HG03439 (cell line): Measurements from ENCODE around the gene PAH.

Experiments used
- ATAC-seq: cut with Tn5 transposase; IDR thresholded peaks from one replicate; pipeline ENCODE4 v1.9.1; 2021; ENCODE audit warnings: mild to moderate bottlenecking, moderate library complexity; ENCODE audit not compliant: unreplicated experiment

The PAH gene

GRCh38 chr12:102917026-102917787 is at the start of gene PAH:
PAH (minus strand) TSS chr12:102917244; CDS start chr12:102917130, 114 bp downstream.
- peak; percentile 41 for ATAC-seq

DNA sequence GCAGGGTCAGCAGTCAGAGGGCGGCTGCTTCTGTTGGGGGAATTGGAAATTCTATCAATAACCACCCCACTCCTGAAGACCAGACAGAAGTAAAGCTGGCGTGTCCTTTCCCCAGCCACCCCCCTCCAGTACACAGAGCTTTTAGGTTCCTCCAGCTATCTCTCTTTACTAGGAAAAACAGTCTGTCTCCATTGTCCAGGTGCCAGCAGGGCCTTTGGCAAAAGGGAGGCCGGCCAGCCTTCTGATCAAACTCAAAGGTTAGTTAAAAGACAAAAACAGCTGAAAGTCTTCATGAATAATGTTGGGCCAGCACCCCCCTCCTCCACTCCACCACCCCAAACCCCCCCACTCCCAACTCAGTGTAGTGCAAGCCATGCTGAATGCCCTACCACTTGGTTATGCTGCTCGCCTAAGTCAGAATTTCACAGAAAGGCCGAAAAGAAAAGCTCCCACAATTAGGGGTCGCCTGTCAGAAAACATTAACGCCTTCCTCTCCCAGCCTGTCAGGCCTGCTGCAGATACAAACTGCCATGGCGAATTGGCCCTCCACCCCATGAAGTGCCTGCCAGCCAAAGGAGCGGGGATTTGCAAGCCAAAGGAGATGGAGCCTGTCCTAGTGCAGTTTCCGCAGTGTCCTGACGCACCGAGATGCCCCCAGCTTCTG is 49.3 kb upstream of the PAH start:
- no peak for ATAC-seq

- peak; percentile 36 for ATAC-seq
Measured at GRCh38 chr12:102965281-102966155, 48.5 kb upstream of the PAH start.

DNA sequence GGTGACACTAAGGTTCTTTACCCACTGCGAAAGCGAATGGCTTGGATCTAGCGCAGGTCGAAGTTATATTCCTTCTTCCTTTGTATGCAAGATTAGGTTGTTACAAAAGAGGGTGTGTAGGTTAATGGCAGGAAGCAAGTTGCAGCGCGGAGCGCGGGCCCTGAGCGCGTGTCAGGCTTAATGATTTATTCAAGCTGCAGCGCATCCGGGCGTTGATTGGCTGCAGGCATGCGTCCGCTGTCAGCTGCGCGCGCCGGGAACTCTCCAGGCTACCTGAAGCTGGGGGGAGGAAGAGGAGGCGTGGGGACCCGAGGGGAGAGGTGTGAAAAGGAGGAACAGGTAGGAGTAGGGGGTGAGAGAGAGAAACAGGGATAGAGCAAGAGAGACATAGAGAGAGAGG is 47.8 kb upstream of the PAH start:
- ATAC-seq, result peak; percentile 59

DNA sequence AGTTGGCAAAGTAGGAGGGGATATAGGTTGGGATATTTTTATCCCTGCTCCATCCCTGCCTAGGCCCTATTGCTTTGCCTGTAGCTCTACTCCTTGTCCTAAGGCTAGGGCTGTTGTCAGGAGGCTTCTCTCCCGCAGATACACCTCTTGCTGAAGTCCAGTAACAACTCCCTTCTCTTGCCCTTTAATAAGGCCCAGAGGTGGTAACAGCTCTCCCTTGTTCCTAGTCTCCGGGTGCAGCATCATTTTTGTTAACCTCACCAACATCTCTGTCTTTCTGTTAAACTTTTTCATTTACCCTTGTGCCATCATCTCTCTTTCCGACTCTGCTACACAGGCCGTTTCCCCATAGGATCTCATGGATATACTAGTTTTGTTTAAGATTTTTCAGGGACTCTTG is 46.8 kb upstream of the PAH start:
- ATAC-seq, result no peak

GRCh38 chr12:102962986-102963385 is 45.9 kb upstream of the PAH start:
- no peak for ATAC-seq

DNA sequence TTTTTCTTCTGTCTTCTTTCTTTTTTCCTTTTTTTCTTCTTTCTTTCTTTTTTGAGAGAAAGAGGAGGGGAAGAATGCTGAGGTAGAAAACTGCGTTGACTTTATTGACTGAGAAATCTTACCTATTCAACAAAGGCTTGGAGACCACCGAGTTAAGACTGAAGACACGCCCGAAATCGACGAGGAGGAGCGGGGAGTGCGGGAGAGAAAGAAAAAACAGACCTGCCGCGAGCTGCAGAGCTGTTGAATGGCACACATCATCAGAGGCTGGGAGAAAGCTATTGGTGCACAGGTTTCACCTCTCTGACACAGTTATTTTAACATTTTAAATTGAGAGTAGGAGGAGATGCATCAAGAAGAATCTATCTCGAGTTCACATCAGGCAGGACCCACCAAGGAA is 45.5 kb upstream of the PAH start:
- no peak for ATAC-seq

GRCh38 chr12:102961466-102961855 is 44.4 kb upstream of the PAH start:
- no peak for ATAC-seq

GRCh38 chr12:102960766-102961465 is 43.9 kb upstream of the PAH start:
- ATAC-seq, result no peak

DNA sequence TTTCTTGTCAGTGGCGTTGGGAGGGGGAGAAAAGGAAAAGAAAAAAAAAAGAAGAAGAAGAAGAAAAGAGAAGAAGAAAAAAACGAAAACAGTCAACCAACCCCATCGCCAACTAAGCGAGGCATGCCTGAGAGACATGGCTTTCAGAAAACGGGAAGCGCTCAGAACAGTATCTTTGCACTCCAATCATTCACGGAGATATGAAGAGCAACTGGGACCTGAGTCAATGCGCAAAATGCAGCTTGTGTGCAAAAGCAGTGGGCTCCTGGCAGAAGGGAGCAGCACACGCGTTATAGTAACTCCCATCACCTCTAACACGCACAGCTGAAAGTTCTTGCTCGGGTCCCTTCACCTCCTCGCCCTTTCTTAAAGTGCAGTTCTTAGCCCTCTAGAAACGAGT is 42.3 kb upstream of the PAH start:
- ATAC-seq, result no peak

DNA sequence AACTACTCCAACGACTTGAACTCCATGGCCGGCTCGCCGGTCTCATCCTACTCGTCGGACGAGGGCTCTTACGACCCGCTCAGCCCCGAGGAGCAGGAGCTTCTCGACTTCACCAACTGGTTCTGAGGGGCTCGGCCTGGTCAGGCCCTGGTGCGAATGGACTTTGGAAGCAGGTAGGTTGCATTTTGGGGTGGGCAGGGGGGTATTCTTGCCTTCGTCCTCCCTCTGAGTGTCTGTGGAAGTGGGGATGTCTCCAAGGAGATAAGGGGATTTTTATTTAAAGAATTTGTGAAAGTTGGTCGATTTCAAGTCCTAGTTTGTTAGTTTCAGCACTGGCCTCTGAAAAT is 41.8 kb upstream of the PAH start:
- no peak for ATAC-seq

GRCh38 chr12:102958073-102958829 is 41.2 kb upstream of the PAH start:
- peak; percentile 71 for ATAC-seq

DNA sequence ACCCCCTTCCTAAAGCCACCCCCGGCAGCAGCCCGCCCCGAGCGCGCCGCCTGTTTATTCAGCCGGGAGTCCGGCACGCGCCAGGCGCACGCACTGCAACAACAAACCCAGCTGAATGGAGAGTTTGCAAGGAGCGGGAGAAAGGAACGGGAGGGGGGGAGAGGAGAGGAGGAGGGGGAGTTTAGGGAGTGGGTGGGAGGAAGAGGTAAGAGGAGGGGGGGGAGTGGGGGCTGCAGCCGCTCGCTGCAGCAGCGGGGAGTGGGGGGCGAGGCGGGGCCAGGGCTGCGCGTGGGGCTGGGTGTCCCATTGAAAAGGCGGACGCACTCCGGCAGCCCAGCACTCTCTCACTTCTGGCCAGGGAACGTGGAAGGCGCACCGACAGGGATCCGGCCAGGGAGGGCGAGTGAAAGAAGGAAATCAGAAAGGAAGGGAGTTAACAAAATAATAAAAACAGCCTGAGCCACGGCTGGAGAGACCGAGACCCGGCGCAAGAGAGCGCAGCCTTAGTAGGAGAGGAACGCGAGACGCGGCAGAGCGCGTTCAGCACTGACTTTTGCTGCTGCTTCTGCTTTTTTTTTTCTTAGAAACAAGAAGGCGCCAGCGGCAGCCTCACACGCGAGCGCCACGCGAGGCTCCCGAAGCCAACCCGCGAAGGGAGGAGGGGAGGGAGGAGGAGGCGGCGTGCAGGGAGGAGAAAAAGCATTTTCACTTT is 40.5 kb upstream of the PAH start, which contains the start of gene ASCL1:
TSS of gene ASCL1 (plus strand) at position 336 of the 712 bp plus-strand sequence. CDS start 571 bp downstream, outside the sequence.
- ATAC-seq, result peak; percentile 41

DNA sequence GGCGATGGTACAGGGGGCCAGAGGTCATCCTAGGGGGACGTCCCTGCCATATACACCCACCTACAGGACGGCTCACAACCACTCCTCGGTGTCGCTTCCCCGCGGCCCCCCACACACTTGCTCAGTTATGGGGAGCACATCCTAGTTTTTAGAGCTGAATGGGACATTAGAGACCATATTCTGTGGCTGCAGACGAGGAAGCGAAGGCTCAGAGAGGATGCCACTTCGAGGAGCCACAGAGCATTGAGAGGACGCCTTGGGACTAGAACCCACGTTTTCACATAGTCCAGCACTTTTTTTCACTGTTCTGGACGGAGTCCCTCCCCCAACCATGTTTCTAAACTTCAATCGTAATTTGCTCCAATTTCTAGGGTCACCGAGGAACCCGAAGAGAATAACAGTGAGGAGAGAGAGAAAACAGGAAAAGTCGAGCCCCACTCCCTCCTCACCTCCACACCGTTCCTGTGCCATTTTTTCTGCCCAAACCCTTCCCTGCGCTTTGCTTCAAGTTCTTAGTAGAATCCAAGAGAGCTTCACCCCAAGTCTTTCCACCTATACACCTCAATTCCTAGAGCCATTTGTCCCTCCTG is 39.8 kb upstream of the PAH start:
- ATAC-seq, result no peak

DNA sequence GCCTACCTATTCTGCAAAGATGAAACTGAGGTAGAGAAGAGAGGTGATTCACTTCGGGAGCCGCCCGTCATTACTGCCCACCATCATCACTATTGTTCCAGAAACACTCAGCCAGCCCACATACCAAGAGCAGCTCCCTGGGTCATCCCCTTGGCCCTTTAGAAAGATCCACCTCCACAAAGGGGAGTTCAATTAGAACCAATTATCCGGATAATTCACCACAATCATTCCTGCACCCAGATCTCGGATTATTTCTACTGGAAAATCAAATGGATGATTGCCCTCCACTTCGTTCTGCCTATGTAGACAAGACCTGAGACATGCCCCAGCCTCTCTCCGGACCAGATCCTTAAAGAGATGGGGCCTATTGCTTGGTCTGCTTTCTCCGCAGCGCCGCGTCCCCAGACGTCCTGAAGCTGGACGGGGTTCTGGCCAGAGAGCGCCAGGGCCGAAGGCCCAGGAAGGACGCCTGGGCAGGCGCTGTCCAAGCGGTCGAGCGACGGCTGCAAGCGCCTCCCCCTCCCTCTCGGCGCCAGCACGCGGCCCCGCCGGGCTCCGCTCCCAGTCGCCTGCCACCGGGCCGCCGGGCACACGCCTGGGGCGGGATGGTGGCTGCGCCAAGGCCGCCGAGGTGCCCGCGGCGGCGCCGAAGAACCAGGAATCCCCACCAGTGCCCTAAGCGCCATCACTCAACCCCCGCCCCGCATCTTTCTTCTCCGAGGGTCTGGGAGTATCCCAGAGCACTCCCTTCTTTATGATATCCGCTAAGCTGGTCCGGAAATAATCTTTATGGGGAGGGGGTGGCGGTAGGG is 39.1 kb upstream of the PAH start:
- ATAC-seq, result no peak

DNA sequence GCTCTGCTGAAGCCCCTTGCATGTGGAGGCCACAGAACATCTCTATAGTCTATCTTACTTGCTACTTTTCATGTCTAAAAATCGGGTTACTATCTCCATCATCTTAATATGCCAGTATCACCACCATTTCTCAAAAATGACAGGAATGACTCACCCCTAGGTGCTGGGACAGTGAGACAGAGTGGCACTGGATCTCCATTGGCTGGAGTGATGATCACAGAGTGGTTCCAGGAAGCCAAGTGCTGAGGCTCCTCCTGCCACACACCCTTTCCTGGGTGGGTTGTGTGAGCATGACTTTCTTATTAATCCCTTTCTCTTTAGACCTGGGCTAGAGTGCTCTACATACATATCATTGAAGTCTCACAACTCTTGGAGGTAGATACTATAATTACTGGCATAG is 37.1 kb upstream of the PAH start:
- ATAC-seq, result no peak

GRCh38 chr12:102953221-102953620 is 36.2 kb upstream of the PAH start:
- ATAC-seq, result no peak

DNA sequence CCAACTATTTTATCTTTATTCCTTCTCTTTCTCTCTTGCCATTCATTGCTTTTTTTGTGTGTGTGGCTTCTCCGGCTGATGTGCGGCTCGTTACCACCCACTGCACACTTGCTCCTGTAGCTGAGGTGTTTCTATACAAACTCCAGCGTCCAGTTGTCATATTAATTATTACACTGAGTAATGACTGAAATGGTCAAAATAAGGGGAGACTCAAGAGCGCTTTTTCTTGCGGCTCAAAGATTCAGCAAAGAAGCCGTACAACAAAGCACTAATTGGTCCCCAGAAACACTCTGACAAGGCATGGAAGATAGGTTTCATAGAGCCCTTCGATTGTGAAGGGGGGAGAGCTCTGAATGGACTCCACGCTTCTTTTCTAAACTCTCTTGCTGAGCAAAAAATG is 34.8 kb upstream of the PAH start:
- ATAC-seq, result no peak
